HCT116 (cell line): ENCODE data around the gene LGALS3. TPM values are rescaled to one million over a fixed set of nuclear protein-coding genes. Genes with fewer than 3 reads are reported as not detected.
A peak's percentile ranks its signal among the peaks of the same experiment; 100 is the strongest.

ENCODE experiments used
- ATAC-seq: fragments of 200-7000 bp; cut with Tn5 transposase; 2 replicates; pipeline ENCODE4 v1.9.1; 2020; ENCODE audit warnings: mild to moderate bottlenecking, moderate library complexity
- BruUV-seq: library from RNA; stranded (reverse); fragments of 400-500 nt; replicated peaks from 2 replicates; lab custom pipeline; 2021; lab: Mats Ljungman, UMichigan
- CTCF ChIA-PET: fragments of 300-600 bp; sonication (Branson Sonifier 250); formaldehyde crosslinking; loops from one replicate; lab custom pipeline; 2021; ENCODE audit warnings: antibody characterized with exemption; lab: Charles Lee
- POLR2A ChIA-PET: fragments of 300-600, 350-600 bp; sonication (Branson Sonifier 250); formaldehyde crosslinking; loops from one replicate; lab custom pipeline; 2021; ENCODE audit warnings: antibody characterized with exemption; lab: Charles Lee
- RAD21 ChIA-PET, 2 experiments: fragments of 300-600 bp; sonication (Branson Sonifier 250); formaldehyde crosslinking; loops; one replicate each; lab custom pipeline; 2023; ENCODE audit warnings: low total read pairs in 2 of 2; ENCODE audit not compliant: uncharacterized antibody in 2 of 2, unreplicated experiment in 2 of 2, low non-redundant PET in 1 of 2; lab: Charles Lee
- DNase-seq: peaks from one replicate; pipeline ENCODE4 v3.0.0-alpha.2; 2010; ENCODE audit warnings: low read depth, low spot score
- H2AFZ ChIP-seq: fragments of 200-600 bp; shearing (Covaris generic), sonication (generic); 2 replicates; pipeline ENCODE4 v1.6.1; 2017; ENCODE audit warnings: low read depth, mixed run types, mixed read lengths, antibody characterized with exemption, low read length; ENCODE audit not compliant: poor library complexity, severe bottlenecking
- H3K27ac ChIP-seq: 2 replicates; pipeline ENCODE4 v1.5.1; 2012; ENCODE audit warnings: low read depth, low read length
- H3K27me3 ChIP-seq: fragments of 200-600 bp; sonication (generic); 2 replicates; pipeline ENCODE4 v1.6.1; 2016; ENCODE audit warnings: mixed run types, low read length, mixed read lengths; ENCODE audit not compliant: insufficient read depth
- H3K36me3 ChIP-seq, 2 experiments: fragments of 200-500 bp in 1 of 2; fragments of 200-600 bp in 1 of 2; sonication (Bioruptor generic) in 1 of 2; sonication (generic) in 1 of 2; 2 replicates each; pipeline versions ENCODE4 v1.5.1 to v1.6.1; 2014 to 2016; ENCODE audit warnings: low read length in 2 of 2, inconsistent platforms in 1 of 2, mixed read lengths in 1 of 2, mixed run types in 1 of 2; ENCODE audit not compliant: insufficient read depth in 2 of 2, control insufficient read depth in 1 of 2
- H3K4me1 ChIP-seq, 2 experiments: fragments of 200-600 bp in 1 of 2; sonication (generic) in 1 of 2; 2 replicates each; pipeline versions ENCODE4 v1.5.1 to v1.6.1; 2012 to 2017; ENCODE audit warnings: low read length in 2 of 2, inconsistent platforms in 1 of 2, mild to moderate bottlenecking in 1 of 2, mixed read lengths in 1 of 2, mixed run types in 1 of 2, moderate library complexity in 1 of 2; ENCODE audit not compliant: insufficient read depth in 2 of 2, control insufficient read depth in 1 of 2
- H3K4me2 ChIP-seq: fragments of 200-600 bp; sonication (generic); 2 replicates; pipeline ENCODE4 v1.6.1; 2017; ENCODE audit warnings: mixed run types, low read length, mixed read lengths
- H3K4me3 ChIP-seq, 2 experiments: fragments of 200-600 bp in 1 of 2; sonication (generic) in 1 of 2; replicated peaks in 1 of 2; 2 replicates each; pipeline ENCODE4 v1.5.1; 2011 to 2016; ENCODE audit warnings: low read length in 2 of 2, control low read depth in 1 of 2, low read depth in 1 of 2, mild to moderate bottlenecking in 1 of 2, mixed read lengths in 1 of 2, mixed run types in 1 of 2
- H3K79me2 ChIP-seq: fragments of 200-600 bp; sonication (generic); 2 replicates; pipeline ENCODE4 v1.6.1; 2017; ENCODE audit warnings: mild to moderate bottlenecking, mixed run types, low read length, moderate library complexity, mixed read lengths; ENCODE audit not compliant: insufficient read depth
- H3K9ac ChIP-seq: fragments of 200-600 bp; sonication (generic); 2 replicates; pipeline ENCODE4 v1.6.1; 2016; ENCODE audit warnings: low read length, mixed read lengths
- H3K9me2 ChIP-seq: fragments of 200-600 bp; sonication (generic), shearing (Covaris generic); 2 replicates; pipeline ENCODE4 v1.6.1; 2017; ENCODE audit warnings: mixed run types, mild to moderate bottlenecking, moderate library complexity; ENCODE audit not compliant: insufficient read depth
- H3K9me3 ChIP-seq, 2 experiments: fragments of 200-500 bp in 1 of 2; fragments of 200-600 bp in 1 of 2; sonication (Bioruptor generic) in 1 of 2; sonication (generic) in 1 of 2; 2 replicates each; pipeline ENCODE4 v1.6.1; 2014 to 2017; ENCODE audit warnings: low read length in 2 of 2, mixed read lengths in 2 of 2, inconsistent platforms in 1 of 2, low read depth in 1 of 2, mild to moderate bottlenecking in 1 of 2, mixed run types in 1 of 2, moderate library complexity in 1 of 2; ENCODE audit not compliant: control insufficient read depth in 1 of 2, insufficient read depth in 1 of 2
- H4K20me1 ChIP-seq: fragments of 200-600 bp; sonication (generic), shearing (Covaris generic); 2 replicates; pipeline ENCODE4 v1.6.1; 2017; ENCODE audit warnings: mixed run types, mild to moderate bottlenecking, moderate library complexity; ENCODE audit not compliant: insufficient read depth
- RAD21 ChIP-seq: IDR thresholded peaks from 2 replicates; pipeline ENCODE4 v1.6.1; 2012; ENCODE audit warnings: low read depth, mild to moderate bottlenecking
- intact Hi-C: fragments of 100-400 bp; cut with micrococcal nuclease; formaldehyde crosslinking; loops from 2 replicates; pipeline ENCODE4 v1.10.0; 2022
- total RNA-seq: library from RNA; stranded (reverse); gene quantifications from one replicate; pipeline ENCODE4 v1.2.1, GENCODE V29; 2021; ENCODE audit not compliant: unreplicated experiment
- TF ChIP-seq, protein P1 (sequence below), 3 experiments: fragments of 200-600 bp in 1 of 3; sonication (generic) in 1 of 3; IDR thresholded peaks in 2 of 3; conservative IDR thresholded peaks in 1 of 3; 2 replicates each; pipeline ENCODE4 v1.5.1; 2012 to 2017; ENCODE audit warnings: low read depth in 2 of 3, low read length in 2 of 3, antibody characterized with exemption in 1 of 3, borderline replicate concordance in 1 of 3, control low read depth in 1 of 3, mild to moderate bottlenecking in 1 of 3, mixed read lengths in 1 of 3, mixed run types in 1 of 3, moderate library complexity in 1 of 3; ENCODE audit not compliant: insufficient read depth in 1 of 3
- TF ChIP-seq, protein P2 (sequence below): IDR thresholded peaks from 2 replicates; pipeline ENCODE4 v1.6.1; 2012; ENCODE audit warnings: low read depth

The LGALS3 gene
- total RNA-seq, 1 experiment from 2014 or later, result 86.1 TPM

DNA sequence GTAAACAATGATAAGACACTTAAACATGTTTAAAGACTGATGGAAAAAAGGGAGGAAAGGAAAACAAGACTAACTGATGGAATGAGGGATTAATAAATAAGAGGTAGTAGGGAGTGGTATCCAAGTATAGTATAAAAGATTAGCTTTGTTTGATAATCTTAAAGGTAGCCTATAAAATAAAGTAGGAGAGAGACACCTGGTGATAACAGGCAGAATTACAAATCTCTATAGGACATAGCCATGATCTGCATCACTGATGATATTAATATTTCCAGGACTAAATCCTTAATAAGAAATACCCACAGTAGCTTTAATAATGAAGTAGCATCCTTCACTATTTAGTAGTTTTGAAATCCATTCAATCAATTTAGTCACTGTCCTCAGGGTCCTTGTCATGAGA is 31.9 kb downstream of the LGALS3 start:
- no TSS peak for BruUV-seq
- intact Hi-C loops, result loop anchor here (1.0 kb wide), 2 partner anchors 72 to 110 kb away; partner anchors contain the start of gene MAPK1IP1L

More for the DNA sequence above, 31.9 kb downstream of the LGALS3 start:
- Histone ChIP-seq H3K79me2 (0 out of 2 replicates have a peak, but pooled peaks cover 7% of the 10 kb centered on the region), H3K36me3 (peaks cover 33 to 39% of the 10 kb centered on the region in 2 experiments), H3K27ac (no peak overlapping the region), H3K4me3 (no peak overlapping the region), H3K4me2 (no peak overlapping the region), H3K4me1 (no peaks in the 10 kb centered on the region), H3K9me2 (no peaks in the 10 kb centered on the region), H4K20me1 (no peaks in the 10 kb centered on the region), H3K27me3 (no peaks in the 10 kb centered on the region), H3K9me3 (no peaks in the 10 kb centered on the region), H3K9ac (no peak overlapping the region), H2AFZ (no peak overlapping the region)
- ChIA-PET CTCF (interaction anchor here (0.6 to 2.9 kb wide), 12 partner anchors 9 to 597 kb away, joined by 3 to 46 read pairs (median 4); partner anchors contain the start of genes DLGAP5, SOCS4 and WDHD1), RAD21 (interaction anchor here (0.5 to 1.5 kb wide), 6 partner anchors 71 to 1011 kb away, joined by 3 to 15 read pairs (median 4); no protein-coding TSS in a partner anchor), POLR2A (interaction anchor here (1.0 kb wide), 1 partner anchor 71 kb away, joined by 3 read pairs; no protein-coding TSS in a partner anchor)
- TF ChIP-seq, protein P1, sequence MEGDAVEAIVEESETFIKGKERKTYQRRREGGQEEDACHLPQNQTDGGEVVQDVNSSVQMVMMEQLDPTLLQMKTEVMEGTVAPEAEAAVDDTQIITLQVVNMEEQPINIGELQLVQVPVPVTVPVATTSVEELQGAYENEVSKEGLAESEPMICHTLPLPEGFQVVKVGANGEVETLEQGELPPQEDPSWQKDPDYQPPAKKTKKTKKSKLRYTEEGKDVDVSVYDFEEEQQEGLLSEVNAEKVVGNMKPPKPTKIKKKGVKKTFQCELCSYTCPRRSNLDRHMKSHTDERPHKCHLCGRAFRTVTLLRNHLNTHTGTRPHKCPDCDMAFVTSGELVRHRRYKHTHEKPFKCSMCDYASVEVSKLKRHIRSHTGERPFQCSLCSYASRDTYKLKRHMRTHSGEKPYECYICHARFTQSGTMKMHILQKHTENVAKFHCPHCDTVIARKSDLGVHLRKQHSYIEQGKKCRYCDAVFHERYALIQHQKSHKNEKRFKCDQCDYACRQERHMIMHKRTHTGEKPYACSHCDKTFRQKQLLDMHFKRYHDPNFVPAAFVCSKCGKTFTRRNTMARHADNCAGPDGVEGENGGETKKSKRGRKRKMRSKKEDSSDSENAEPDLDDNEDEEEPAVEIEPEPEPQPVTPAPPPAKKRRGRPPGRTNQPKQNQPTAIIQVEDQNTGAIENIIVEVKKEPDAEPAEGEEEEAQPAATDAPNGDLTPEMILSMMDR (IDR thresholded peaks at IDR 0.05 in 2 of 3, conservative IDR thresholded peaks at IDR 0.05 in 1 of 3; ENCODE audit: borderline replicate concordance in 1 of 3, insufficient read depth in 1 of 3, low read depth in 2 of 3, low read length in 2 of 3), result peak; percentile 27 to 72 (median 62)
- TF ChIP-seq, protein P2, sequence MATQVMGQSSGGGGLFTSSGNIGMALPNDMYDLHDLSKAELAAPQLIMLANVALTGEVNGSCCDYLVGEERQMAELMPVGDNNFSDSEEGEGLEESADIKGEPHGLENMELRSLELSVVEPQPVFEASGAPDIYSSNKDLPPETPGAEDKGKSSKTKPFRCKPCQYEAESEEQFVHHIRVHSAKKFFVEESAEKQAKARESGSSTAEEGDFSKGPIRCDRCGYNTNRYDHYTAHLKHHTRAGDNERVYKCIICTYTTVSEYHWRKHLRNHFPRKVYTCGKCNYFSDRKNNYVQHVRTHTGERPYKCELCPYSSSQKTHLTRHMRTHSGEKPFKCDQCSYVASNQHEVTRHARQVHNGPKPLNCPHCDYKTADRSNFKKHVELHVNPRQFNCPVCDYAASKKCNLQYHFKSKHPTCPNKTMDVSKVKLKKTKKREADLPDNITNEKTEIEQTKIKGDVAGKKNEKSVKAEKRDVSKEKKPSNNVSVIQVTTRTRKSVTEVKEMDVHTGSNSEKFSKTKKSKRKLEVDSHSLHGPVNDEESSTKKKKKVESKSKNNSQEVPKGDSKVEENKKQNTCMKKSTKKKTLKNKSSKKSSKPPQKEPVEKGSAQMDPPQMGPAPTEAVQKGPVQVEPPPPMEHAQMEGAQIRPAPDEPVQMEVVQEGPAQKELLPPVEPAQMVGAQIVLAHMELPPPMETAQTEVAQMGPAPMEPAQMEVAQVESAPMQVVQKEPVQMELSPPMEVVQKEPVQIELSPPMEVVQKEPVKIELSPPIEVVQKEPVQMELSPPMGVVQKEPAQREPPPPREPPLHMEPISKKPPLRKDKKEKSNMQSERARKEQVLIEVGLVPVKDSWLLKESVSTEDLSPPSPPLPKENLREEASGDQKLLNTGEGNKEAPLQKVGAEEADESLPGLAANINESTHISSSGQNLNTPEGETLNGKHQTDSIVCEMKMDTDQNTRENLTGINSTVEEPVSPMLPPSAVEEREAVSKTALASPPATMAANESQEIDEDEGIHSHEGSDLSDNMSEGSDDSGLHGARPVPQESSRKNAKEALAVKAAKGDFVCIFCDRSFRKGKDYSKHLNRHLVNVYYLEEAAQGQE, result no peak
- TF ChIP-seq RAD21, result peak; percentile 79
- DNase-seq (peak; percentile 6), ATAC-seq (peak; percentile 73)
